Stomach (tissue), 4 donors: ENCODE results near the gene MRPL50.

Experiments used
- CTCF ChIP-seq, 7 experiments: fragments of 450-650 bp in 4 of 7; fragments of 200-600 bp in 3 of 7; sonication (generic) in 3 of 7; IDR thresholded peaks; one replicate each; pipeline ENCODE4 v1.5.1; 2016 to 2019; ENCODE audit warnings: antibody characterized with exemption in 7 of 7, control low read depth in 2 of 7, mild to moderate bottlenecking in 1 of 7
- EP300 ChIP-seq: sonication (generic); formaldehyde crosslinking; IDR thresholded peaks from one replicate; pipeline ENCODE4 v1.6.1; 2017; ENCODE audit warnings: antibody characterized with exemption
- POLR2A ChIP-seq, 4 donors: fragments of 450-650 bp; IDR thresholded peaks; one replicate each; pipeline ENCODE4 v1.6.1; 2016; ENCODE audit warnings: antibody characterized with exemption in 4 of 4, control low read depth in 2 of 4, mild to moderate bottlenecking in 1 of 4, moderate library complexity in 1 of 4
- POLR2AphosphoS5 ChIP-seq, 3 donors: sonication (generic); formaldehyde crosslinking; IDR thresholded peaks; one replicate each; pipeline ENCODE4 v1.6.1; 2016; ENCODE audit warnings: antibody characterized with exemption in 3 of 3

DNA sequence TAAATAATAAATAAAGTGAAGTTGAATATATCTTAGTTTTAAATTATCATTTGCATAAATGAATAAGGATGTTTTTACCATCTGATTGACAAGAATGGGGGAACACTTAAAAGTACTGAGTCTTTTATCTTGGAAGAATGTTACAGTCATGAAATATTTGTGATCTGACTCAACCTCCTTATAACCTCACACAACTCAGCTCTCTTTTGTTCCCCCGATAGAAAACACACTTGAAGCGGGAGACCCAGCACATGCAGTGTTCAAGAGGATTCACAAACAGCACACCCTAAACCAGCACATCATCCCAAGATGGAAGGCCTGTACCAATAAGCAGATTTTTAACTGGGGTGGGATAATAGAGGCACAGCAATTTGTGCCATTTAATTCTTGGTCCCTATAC, 29.1 kb downstream of the MRPL50 start:
- no peak for TF ChIP-seq POLR2A (IDR thresholded peaks at IDR 0.05)
- TF ChIP-seq CTCF (IDR thresholded peaks at IDR 0.05): no peak
- TF ChIP-seq POLR2AphosphoS5 (IDR thresholded peaks at IDR 0.05): no peak
- TF ChIP-seq EP300: no peak
